Neural crest cell (in vitro differentiated cells): Measurements from ENCODE around the gene SMAP2. TPM values are rescaled to one million over a fixed set of nuclear protein-coding genes. Genes with fewer than 3 reads are reported as not detected.

ENCODE experiments used
- DNase-seq: peaks from one replicate; pipeline ENCODE4 v3.0.0; 2021; ENCODE audit warnings: low read depth, mixed read lengths, low spot score
- H3K27ac Mint-ChIP-seq: one replicate; pipeline ENCODE4 v1.8.0; 2021; ENCODE audit warnings: mild to moderate bottlenecking, mixed read lengths; ENCODE audit not compliant: unreplicated experiment
- H3K27me3 Mint-ChIP-seq: 2 replicates; pipeline ENCODE4 v1.8.0; 2021; ENCODE audit warnings: low read depth, mild to moderate bottlenecking, mixed read lengths
- H3K36me3 Mint-ChIP-seq: 2 replicates; pipeline ENCODE4 v1.8.0; 2021; ENCODE audit warnings: low read depth, mild to moderate bottlenecking, mixed read lengths
- H3K4me1 Mint-ChIP-seq: 2 replicates; pipeline ENCODE4 v1.8.0; 2021; ENCODE audit warnings: mixed read lengths
- H3K4me3 Mint-ChIP-seq: one replicate; pipeline ENCODE4 v1.8.0; 2021; ENCODE audit warnings: mild to moderate bottlenecking, mixed read lengths
- H3K9me3 Mint-ChIP-seq: 2 replicates; pipeline ENCODE4 v1.8.0; 2021; ENCODE audit warnings: mixed read lengths
- CTCF ChIP-seq: fragments of 200-600 bp; sonication (generic); conservative IDR thresholded peaks from 2 replicates; pipeline ENCODE4 v1.5.0; 2021; ENCODE audit warnings: antibody characterized with exemption, mild to moderate bottlenecking
- total RNA-seq: library from RNA; stranded (reverse); gene quantifications from 2 replicates; pipeline ENCODE4 v1.2.1, GENCODE V29; 2021

SMAP2 gene
- total RNA-seq, 1 donor from 2014 or later = 25.4 TPM

GRCh38 chr1:40381268-40382107 lies 8.0 kb downstream of the SMAP2 start:
- peaks cover 14% of the 10 kb centered on the region for H3K4me1 Mint-ChIP-seq
- no peaks in the 10 kb centered on the region for H3K27me3 Mint-ChIP-seq
- no peaks in the 10 kb centered on the region for H3K9me3 Mint-ChIP-seq
- TF ChIP-seq CTCF = no peak
- no peaks in the 10 kb centered on the region for H3K36me3 Mint-ChIP-seq
- no peak for DNase-seq
- no peak overlapping the region for H3K4me3 Mint-ChIP-seq
- no peak overlapping the region for H3K27ac Mint-ChIP-seq

- H3K4me1 Mint-ChIP-seq = peaks cover 13% of the 10 kb centered on the region
- H3K4me3 Mint-ChIP-seq = no peak overlapping the region
- no peaks in the 10 kb centered on the region for H3K27me3 Mint-ChIP-seq
- DNase-seq = no peak
- H3K36me3 Mint-ChIP-seq = no peaks in the 10 kb centered on the region
- H3K9me3 Mint-ChIP-seq = no peaks in the 10 kb centered on the region
- no peak overlapping the region for H3K27ac Mint-ChIP-seq
- TF ChIP-seq CTCF = no peak
Observed at GRCh38 chr1:40382108-40382460, 8.6 kb downstream of the SMAP2 start.

- H3K4me1 Mint-ChIP-seq = peaks cover 9% of the 10 kb centered on the region
- H3K4me3 Mint-ChIP-seq = no peak overlapping the region
Observed at GRCh38 chr1:40382601-40383000, 9.1 kb downstream of the SMAP2 start.

GRCh38 chr1:40383095-40383487 lies 9.6 kb downstream of the SMAP2 start:
- TF ChIP-seq CTCF = no peak
- H3K36me3 Mint-ChIP-seq = no peaks in the 10 kb centered on the region
- DNase-seq = no peak
- H3K4me1 Mint-ChIP-seq = peaks cover 9% of the 10 kb centered on the region
- no peak overlapping the region for H3K27ac Mint-ChIP-seq
- no peak overlapping the region for H3K4me3 Mint-ChIP-seq
- no peaks in the 10 kb centered on the region for H3K27me3 Mint-ChIP-seq
- H3K9me3 Mint-ChIP-seq = no peaks in the 10 kb centered on the region

More at GRCh38 chr1:40382601-40383000, 9.1 kb downstream of the SMAP2 start:
- no peak overlapping the region for H3K27ac Mint-ChIP-seq
- no peak for TF ChIP-seq CTCF
- no peak for DNase-seq
- H3K27me3 Mint-ChIP-seq = no peaks in the 10 kb centered on the region
- no peaks in the 10 kb centered on the region for H3K36me3 Mint-ChIP-seq
- H3K9me3 Mint-ChIP-seq = no peaks in the 10 kb centered on the region

- H3K36me3 Mint-ChIP-seq = peaks cover 3% of the 10 kb centered on the region
- no peak for DNase-seq
- no peak for TF ChIP-seq CTCF
- H3K4me1 Mint-ChIP-seq = peaks cover 9% of the 10 kb centered on the region
- no peaks in the 10 kb centered on the region for H3K27me3 Mint-ChIP-seq
- H3K4me3 Mint-ChIP-seq = no peak overlapping the region
- no peak overlapping the region for H3K27ac Mint-ChIP-seq
- H3K9me3 Mint-ChIP-seq = no peaks in the 10 kb centered on the region
Observed at GRCh38 chr1:40383488-40384412, 10.2 kb downstream of the SMAP2 start.
